SK-N-SH (cell line): Measurements from ENCODE around the gene UNKL.

Experiments
- TAF1 ChIP-seq: IDR thresholded peaks from 2 replicates; pipeline ENCODE4 v1.6.1; 2012; ENCODE audit warnings: low read depth, mild to moderate bottlenecking, low read length, moderate library complexity, borderline replicate concordance
- USF1 ChIP-seq: IDR thresholded peaks from 2 replicates; pipeline ENCODE4 v1.4.0; 2012; ENCODE audit warnings: low read depth, borderline replicate concordance

GRCh38 chr16:1338855-1339675 is 75.4 kb downstream of the UNKL start:
- TF ChIP-seq TAF1 (no peak), USF1 (no peak)
